Vagina (tissue), 2 donors: Measurements from ENCODE around the gene MRFAP1L1.

Source experiments
- CTCF ChIP-seq, 3 experiments: fragments of 450-650 bp in 2 of 3; fragments of 200-600 bp in 1 of 3; sonication (generic) in 1 of 3; IDR thresholded peaks; one replicate each; pipeline ENCODE4 v1.5.1; 2017 to 2019; ENCODE audit warnings: antibody characterized with exemption in 3 of 3, mild to moderate bottlenecking in 2 of 3, moderate library complexity in 2 of 3
- POLR2AphosphoS5 ChIP-seq, 2 donors: sonication (generic); formaldehyde crosslinking; IDR thresholded peaks; one replicate each; pipeline ENCODE4 v1.9.0; 2017; ENCODE audit warnings: antibody characterized with exemption in 2 of 2, mild to moderate bottlenecking in 2 of 2, low read depth in 1 of 2; ENCODE audit not compliant: insufficient read depth in 1 of 2

- TF ChIP-seq POLR2AphosphoS5 (IDR thresholded peaks at IDR 0.05; ENCODE audit: insufficient read depth in 1 of 2, low read depth in 1 of 2): no peak
- no peak for TF ChIP-seq CTCF (IDR thresholded peaks at IDR 0.05)
These were observed 9.4 kb upstream of the MRFAP1L1 start for GRCh38 chr4:6718932-6719610.
